CD14-positive monocyte (primary cell): ENCODE results near the gene MESD. TPM values are rescaled to one million over a fixed set of nuclear protein-coding genes. Genes with fewer than 3 reads are reported as not detected.

Experiments used
- DNase-seq, 3 donors: peaks; one replicate each; pipeline ENCODE4 v3.0.0-alpha.2; 2011 to 2022
- H2AFZ ChIP-seq: 2 replicates; pipeline ENCODE4 v1.6.0; 2012; ENCODE audit warnings: mild to moderate bottlenecking, low read depth, low read length, inconsistent platforms; ENCODE audit not compliant: insufficient read depth, poor library complexity, severe bottlenecking
- H3K27ac ChIP-seq, 2 donors: 1 replicate in 1 of 2; 2 replicates in 1 of 2; pipeline ENCODE4 v1.5.1; 2012 to 2013; ENCODE audit warnings: low read length in 2 of 2, control low read depth in 1 of 2, inconsistent platforms in 1 of 2, low read depth in 1 of 2, mild to moderate bottlenecking in 1 of 2
- H3K27me3 ChIP-seq, 2 donors: one replicate each; pipeline versions ENCODE4 v1.6.0 to v1.6.1; 2011 to 2013; ENCODE audit warnings: low read length in 2 of 2; ENCODE audit not compliant: control insufficient read depth in 2 of 2, insufficient read depth in 2 of 2
- H3K36me3 ChIP-seq, 2 donors: replicated peaks in 1 of 2; 1 replicate in 1 of 2; 2 replicates in 1 of 2; pipeline versions ENCODE4 v1.5.1 to v1.6.1; 2012 to 2013; ENCODE audit warnings: low read length in 2 of 2, control low read depth in 1 of 2, inconsistent platforms in 1 of 2, mild to moderate bottlenecking in 1 of 2; ENCODE audit not compliant: insufficient read depth in 2 of 2, control insufficient read depth in 1 of 2
- H3K4me1 ChIP-seq, 2 donors: 1 replicate in 1 of 2; 2 replicates in 1 of 2; pipeline versions ENCODE4 v1.5.1 to v1.6.1; 2012 to 2013; ENCODE audit warnings: low read length in 2 of 2, control low read depth in 1 of 2, inconsistent platforms in 1 of 2, mild to moderate bottlenecking in 1 of 2, moderate library complexity in 1 of 2; ENCODE audit not compliant: insufficient read depth in 2 of 2, control insufficient read depth in 1 of 2
- H3K4me2 ChIP-seq: replicated peaks from 2 replicates; pipeline ENCODE3; 2012; ENCODE audit warnings: low read length, moderate library complexity, mild to moderate bottlenecking; ENCODE audit not compliant: poor library complexity, severe bottlenecking; ENCODE audit errors: extremely low read depth
- H3K4me3 ChIP-seq, 3 experiments: fragments of 200-600 bp in 1 of 3; sonication (generic) in 1 of 3; replicated peaks in 1 of 3; 1 replicate in 2 of 3; 2 replicates in 1 of 3; pipeline ENCODE4 v1.5.1; 2011 to 2013; ENCODE audit warnings: low read length in 3 of 3, mild to moderate bottlenecking in 3 of 3, control low read depth in 2 of 3, low read depth in 2 of 3, inconsistent platforms in 1 of 3, moderate library complexity in 1 of 3
- H3K79me2 ChIP-seq: 2 replicates; pipeline ENCODE4 v1.6.0; 2012; ENCODE audit warnings: mild to moderate bottlenecking, control low read depth, inconsistent platforms, low read length, moderate library complexity; ENCODE audit not compliant: insufficient read depth
- H3K9ac ChIP-seq: 2 replicates; pipeline ENCODE4 v1.6.0; 2017; ENCODE audit warnings: low read length, mild to moderate bottlenecking; ENCODE audit not compliant: insufficient read depth, poor library complexity, severe bottlenecking
- H3K9me3 ChIP-seq, 2 donors: replicated peaks in 1 of 2; 1 replicate in 1 of 2; 2 replicates in 1 of 2; pipeline versions ENCODE4 v1.5.1 to v1.6.1; 2012 to 2013; ENCODE audit warnings: low read length in 2 of 2, control low read depth in 1 of 2; ENCODE audit not compliant: control insufficient read depth in 1 of 2, insufficient read depth in 1 of 2
- H4K20me1 ChIP-seq: 2 replicates; pipeline ENCODE4 v1.6.0; 2012; ENCODE audit warnings: mild to moderate bottlenecking, low read length, control low read depth, moderate library complexity; ENCODE audit not compliant: insufficient read depth
- H3K27ac Mint-ChIP-seq, 7 donors: one replicate each; pipeline ENCODE4 v1.8.0; 2020; ENCODE audit warnings: mild to moderate bottlenecking in 7 of 7, mixed read lengths in 7 of 7, moderate library complexity in 6 of 7, inconsistent platforms in 2 of 7
- H3K27me3 Mint-ChIP-seq, 3 donors: one replicate each; pipeline ENCODE4 v1.8.0; 2021 to 2022; ENCODE audit warnings: low read depth in 3 of 3, mild to moderate bottlenecking in 3 of 3, mixed read lengths in 3 of 3, moderate library complexity in 3 of 3, inconsistent platforms in 1 of 3
- H3K36me3 Mint-ChIP-seq, 2 donors: one replicate each; pipeline ENCODE4 v1.8.0; 2020; ENCODE audit warnings: mixed read lengths in 2 of 2, inconsistent platforms in 1 of 2, mild to moderate bottlenecking in 1 of 2
- H3K4me1 Mint-ChIP-seq: one replicate; pipeline ENCODE4 v1.8.0; 2020; ENCODE audit warnings: mild to moderate bottlenecking, mixed read lengths
- H3K4me3 Mint-ChIP-seq, 2 donors: one replicate each; pipeline ENCODE4 v1.8.0; 2020; ENCODE audit warnings: mild to moderate bottlenecking in 2 of 2, mixed read lengths in 2 of 2, moderate library complexity in 1 of 2
- H3K9me3 Mint-ChIP-seq, 7 donors: one replicate each; pipeline ENCODE4 v1.8.0; 2020 to 2022; ENCODE audit warnings: mixed read lengths in 7 of 7, mild to moderate bottlenecking in 6 of 7, moderate library complexity in 6 of 7, inconsistent platforms in 2 of 7
- WGBS: methylation state at CpG from one replicate; pipeline ENCODE4 v1.1.5; 2013; ENCODE audit warnings: missing lambda C conversion rate; ENCODE audit not compliant: insufficient coverage; 5-methylcytosine and 5-hydroxymethylcytosine counted together
- intact Hi-C, 2 donors: fragments of 100-400 bp; cut with micrococcal nuclease; formaldehyde crosslinking; loops; one replicate each; pipeline versions ENCODE4 v1.15.0 to v1.15.1; 2023
- polyA plus RNA-seq, 3 donors: library from polyadenylated mRNA; depleted of rRNA in 1 of 3; unstranded in 2 of 3; stranded (reverse) in 1 of 3; fragments of 300-500 nt in 2 of 3; fragments of >200 nt in 1 of 3; fragmentation: Illumina TruSeq in 2 of 3; gene quantifications; 1 replicate in 2 of 3; 2 replicates in 1 of 3; pipeline ENCODE4 v1.2.3, GENCODE V29; 2012 to 2021
- TF ChIP-seq, protein P1 (sequence below): fragments of 200-600 bp; IDR thresholded peaks from one replicate; pipeline ENCODE4 v1.8.0; 2022; ENCODE audit warnings: antibody characterized with exemption, mild to moderate bottlenecking

MESD gene
- polyA plus RNA-seq, 3 donors = 5.6 to 15.7 (median 13.1) TPM

DNA sequence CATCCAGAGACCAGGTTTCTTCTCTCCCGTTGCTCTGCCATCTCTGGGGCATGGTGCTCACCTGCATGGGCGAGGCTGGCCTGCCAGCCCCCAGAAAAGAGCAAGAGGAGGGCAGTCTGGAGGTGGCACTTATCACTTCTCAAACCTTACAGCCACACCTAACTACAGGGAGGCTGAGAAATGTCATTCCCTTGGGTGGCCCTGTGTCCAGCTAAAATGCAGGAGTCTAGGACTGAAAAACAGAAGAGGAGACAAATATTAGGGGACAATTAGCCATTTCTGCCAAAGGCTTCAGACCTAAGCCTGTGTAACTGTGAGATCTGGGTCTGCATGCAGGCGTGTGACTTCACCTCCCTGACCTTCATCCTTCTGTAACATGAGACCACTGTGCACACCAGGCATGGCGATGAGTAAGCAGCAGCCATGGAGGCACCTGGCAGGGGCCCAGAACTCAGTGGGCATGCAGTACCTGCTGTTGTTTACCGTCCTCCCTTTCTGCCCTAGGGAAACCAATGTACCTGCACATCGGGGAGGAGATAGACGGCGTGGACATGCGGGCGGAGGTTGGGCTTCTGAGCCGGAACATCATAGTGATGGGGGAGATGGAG, 83.4 kb downstream of the MESD start:
- no peaks in the 10 kb centered on the region for H3K27me3 ChIP-seq
- 95% methylated on average over 4 of the region's 11 CpGs for WGBS
- no peaks in the 10 kb centered on the region for H3K36me3 ChIP-seq
- TF ChIP-seq, protein P1, sequence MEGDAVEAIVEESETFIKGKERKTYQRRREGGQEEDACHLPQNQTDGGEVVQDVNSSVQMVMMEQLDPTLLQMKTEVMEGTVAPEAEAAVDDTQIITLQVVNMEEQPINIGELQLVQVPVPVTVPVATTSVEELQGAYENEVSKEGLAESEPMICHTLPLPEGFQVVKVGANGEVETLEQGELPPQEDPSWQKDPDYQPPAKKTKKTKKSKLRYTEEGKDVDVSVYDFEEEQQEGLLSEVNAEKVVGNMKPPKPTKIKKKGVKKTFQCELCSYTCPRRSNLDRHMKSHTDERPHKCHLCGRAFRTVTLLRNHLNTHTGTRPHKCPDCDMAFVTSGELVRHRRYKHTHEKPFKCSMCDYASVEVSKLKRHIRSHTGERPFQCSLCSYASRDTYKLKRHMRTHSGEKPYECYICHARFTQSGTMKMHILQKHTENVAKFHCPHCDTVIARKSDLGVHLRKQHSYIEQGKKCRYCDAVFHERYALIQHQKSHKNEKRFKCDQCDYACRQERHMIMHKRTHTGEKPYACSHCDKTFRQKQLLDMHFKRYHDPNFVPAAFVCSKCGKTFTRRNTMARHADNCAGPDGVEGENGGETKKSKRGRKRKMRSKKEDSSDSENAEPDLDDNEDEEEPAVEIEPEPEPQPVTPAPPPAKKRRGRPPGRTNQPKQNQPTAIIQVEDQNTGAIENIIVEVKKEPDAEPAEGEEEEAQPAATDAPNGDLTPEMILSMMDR = no peak
- Mint-ChIP-seq H3K4me1 (no peaks in the 10 kb centered on the region), H3K4me3 (no peak overlapping the region), H3K27me3 (peaks cover 0 to 3% (median 2%) of the 10 kb centered on the region in 3 donors), H3K36me3 (peaks cover 0 to 4% of the 10 kb centered on the region in 2 donors), H3K9me3 (peaks cover 0 to 12% (median 2%) of the 10 kb centered on the region in 7 donors), H3K27ac (no peak overlapping the region)
- intact Hi-C loops = no loop called here
- no peaks in the 10 kb centered on the region for H3K4me1 ChIP-seq
- H3K4me2 ChIP-seq = no peak overlapping the region
- no peaks in the 10 kb centered on the region for H4K20me1 ChIP-seq
- no peaks in the 10 kb centered on the region for H3K79me2 ChIP-seq
- H3K4me3 ChIP-seq = no peak overlapping the region
- no peak overlapping the region for H3K27ac ChIP-seq
- H2AFZ ChIP-seq = no peak overlapping the region
- no peak overlapping the region for H3K9ac ChIP-seq
- DNase-seq = no peak
- H3K9me3 ChIP-seq = no peaks in the 10 kb centered on the region

DNA sequence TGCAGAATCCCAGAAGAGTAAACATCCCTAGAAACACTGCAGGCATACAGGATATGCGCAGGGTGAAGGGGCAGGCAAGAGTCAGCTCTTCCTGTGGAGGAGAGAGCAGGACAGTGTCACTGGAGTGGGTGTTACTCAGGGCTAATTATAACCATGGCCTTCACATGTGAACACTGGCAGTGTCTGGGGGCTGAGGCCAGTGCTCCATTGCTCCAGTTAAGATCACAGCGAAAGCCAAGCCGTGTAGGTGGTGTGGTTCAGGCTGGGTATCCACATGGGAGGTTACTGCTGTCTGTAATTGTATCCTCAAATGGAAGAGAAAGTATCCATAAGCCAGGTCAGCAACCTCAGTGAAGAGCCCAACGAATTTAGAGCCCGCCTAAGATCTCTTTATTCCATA, 84.6 kb downstream of the MESD start:
- no peak overlapping the region for H3K27ac Mint-ChIP-seq
- peaks cover 0 to 9% (median 2%) of the 10 kb centered on the region in 7 donors for H3K9me3 Mint-ChIP-seq
- Histone ChIP-seq H3K27ac (no peak overlapping the region), H3K4me3 (no peak overlapping the region), H3K36me3 (no peaks in the 10 kb centered on the region), H2AFZ (no peak overlapping the region), H3K79me2 (no peaks in the 10 kb centered on the region), H3K4me1 (no peaks in the 10 kb centered on the region), H3K9ac (no peak overlapping the region), H3K27me3 (no peaks in the 10 kb centered on the region), H4K20me1 (no peaks in the 10 kb centered on the region), H3K4me2 (no peak overlapping the region), H3K9me3 (no peaks in the 10 kb centered on the region)
- peaks cover 0 to 3% (median 2%) of the 10 kb centered on the region in 3 donors for H3K27me3 Mint-ChIP-seq
- intact Hi-C loops = no loop called here
- WGBS = 100% methylated on average over 2 of the region's 5 CpGs
- H3K4me1 Mint-ChIP-seq = no peaks in the 10 kb centered on the region
- no peak for DNase-seq
- no peak overlapping the region for H3K4me3 Mint-ChIP-seq
- H3K36me3 Mint-ChIP-seq = peaks cover 0 to 4% of the 10 kb centered on the region in 2 donors
- TF ChIP-seq, protein P1 = no peak
